NCI-H2196 treated with DMSO at 0.1 percent for 48 hours (cell line): ENCODE data around the gene ETF1.

Experiments
- DNase-seq: peaks from one replicate; lab custom pipeline; 2025; ENCODE audit not compliant: unreplicated experiment; lab: John Stamatoyannopoulos, UW

ETF1 gene

GRCh38 chr5:138464388-138465260 is 78.4 kb downstream of the ETF1 start:
- DNase-seq = peak; percentile 98

DNA sequence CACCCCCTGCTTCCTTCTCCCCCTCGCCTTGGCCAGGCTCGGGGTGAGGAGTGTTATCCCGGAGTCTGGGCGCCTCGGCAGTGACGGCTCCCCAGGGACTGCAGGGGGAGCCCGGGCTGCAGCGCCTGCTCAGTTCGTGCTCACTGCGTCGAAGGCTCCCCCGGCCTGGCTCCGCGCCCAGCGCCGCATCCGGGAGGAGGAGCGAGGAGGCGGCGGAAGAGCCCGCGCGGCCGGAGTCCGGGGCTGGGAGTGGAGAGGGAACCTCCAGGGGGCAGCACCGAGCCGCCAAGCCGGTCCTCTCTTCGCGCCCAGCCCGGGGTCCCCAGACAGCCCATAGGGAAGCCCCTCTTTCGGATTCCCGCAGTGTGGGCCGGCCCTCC is 79.0 kb downstream of the ETF1 start:
- DNase-seq = peak; percentile 88

DNA sequence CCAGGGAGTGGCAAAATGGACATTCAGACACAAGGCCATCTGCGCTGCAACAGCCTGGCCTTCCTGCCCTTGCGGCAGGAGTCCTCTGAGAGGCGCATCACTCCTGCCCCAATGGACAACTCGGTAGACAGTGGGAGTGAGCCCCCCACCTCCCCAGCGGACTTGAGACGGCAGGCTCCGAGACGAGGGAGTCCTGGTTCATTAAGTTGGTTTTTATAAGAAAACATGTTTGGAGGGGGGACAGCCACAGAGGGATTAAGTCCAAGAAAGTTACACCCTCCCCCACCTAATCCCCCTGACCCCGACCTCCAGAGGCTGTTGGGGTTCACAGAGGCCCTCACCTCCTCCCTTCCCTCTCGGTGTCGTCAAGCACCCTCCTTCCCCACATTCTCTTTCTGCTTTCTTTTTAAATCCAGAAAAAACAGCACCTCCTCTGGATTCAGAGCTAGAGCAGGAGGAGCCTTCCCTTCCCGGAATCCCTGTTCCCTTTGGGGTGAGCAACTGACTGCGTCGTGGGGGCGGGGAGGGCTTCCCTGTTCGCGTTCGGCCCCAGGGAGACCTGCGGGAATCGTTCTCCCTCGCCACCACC is 79.5 kb downstream of the ETF1 start:
- no peak for DNase-seq

DNA sequence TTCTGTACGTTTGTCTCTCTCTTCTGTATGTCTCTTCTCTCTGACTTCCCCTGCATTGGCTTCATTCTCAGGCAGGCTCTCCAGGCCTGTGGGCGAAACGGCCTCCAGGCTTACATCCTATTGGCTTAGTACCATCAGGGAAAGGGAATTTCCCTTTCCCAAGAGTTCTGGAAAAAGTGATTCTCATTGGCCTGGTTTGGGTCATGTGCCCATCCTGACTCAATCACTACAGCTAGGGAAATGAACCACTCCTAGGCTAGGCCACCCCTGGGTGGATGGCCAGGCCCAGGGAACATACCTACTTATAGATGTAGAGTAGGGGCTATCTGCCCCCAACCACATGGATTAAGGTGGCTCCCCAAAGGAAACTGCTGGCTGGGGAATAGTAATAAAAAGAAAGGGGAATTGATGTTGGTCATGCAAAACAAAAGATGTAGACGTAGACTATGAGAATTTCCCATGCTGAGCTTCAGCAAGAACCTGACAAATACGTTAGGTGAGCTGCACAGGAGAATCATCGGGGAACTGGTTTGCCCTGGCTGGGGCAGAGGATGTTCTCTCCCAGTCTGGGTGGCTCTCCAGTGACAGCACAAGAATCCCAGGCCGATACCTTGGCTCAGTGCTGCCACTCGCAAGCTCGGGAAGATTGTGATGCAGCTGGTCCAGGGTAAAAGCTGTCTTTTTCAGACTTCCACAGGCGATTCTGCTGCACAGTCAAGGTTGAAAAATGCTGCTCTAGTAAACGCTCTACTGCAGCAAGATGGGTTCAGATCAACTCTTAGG is 81.5 kb downstream of the ETF1 start:
- no peak for DNase-seq

DNA sequence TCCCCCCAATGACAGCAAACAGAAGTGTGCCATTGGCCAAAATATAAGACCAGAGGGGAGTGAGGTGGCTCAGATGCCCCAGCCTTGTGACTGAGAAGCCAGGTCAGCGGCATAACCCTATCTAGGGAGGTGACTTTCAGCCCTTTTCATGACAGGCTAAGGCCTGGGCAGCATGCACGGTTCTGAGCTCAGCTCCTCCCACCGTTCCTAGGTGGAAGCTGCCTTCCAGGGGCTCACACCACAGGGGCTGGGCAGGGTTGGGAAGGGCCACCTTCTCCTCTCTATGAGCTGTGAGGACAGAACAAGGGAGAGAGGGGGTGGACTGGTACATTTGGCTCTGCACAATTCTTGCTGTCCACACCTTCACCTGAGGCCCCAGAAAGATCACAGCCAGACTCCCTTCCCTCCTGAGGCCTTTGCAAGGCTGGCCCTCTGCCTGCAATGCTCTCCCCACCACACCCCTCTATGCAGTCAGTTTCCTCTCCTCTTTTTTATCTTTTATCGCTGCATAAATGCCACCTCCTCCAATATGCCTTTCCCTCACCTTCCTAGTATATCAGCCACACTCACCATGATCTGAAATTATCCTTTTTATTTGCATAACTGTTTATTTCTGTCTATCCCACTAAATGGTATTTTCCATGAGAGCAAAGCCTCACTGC is 82.9 kb downstream of the ETF1 start:
- no peak for DNase-seq

- no peak for DNase-seq
These were observed 83.6 kb downstream of the ETF1 start for GRCh38 chr5:138459311-138459933.

GRCh38 chr5:138458856-138459255 is 84.2 kb downstream of the ETF1 start:
- DNase-seq = no peak

GRCh38 chr5:138458384-138458783 is 84.7 kb downstream of the ETF1 start:
- DNase-seq = no peak

- no peak for DNase-seq
These were observed 85.3 kb downstream of the ETF1 start for GRCh38 chr5:138457531-138458275.
